ENCODE results near the gene LST1. TPM values are rescaled to one million over a fixed set of nuclear protein-coding genes. Genes with fewer than 3 reads are reported as not detected.

Gene LST1
- total RNA-seq, 1 experiment from 2014 or later: 0.66 TPM

- TF ChIP-seq ARID4B (CRISPR knock-in tag; IDR thresholded peaks at IDR 0.05; ENCODE audit: borderline replicate concordance) (no peak), SOX15 (CRISPR knock-in tag; IDR thresholded peaks at IDR 0.05) (no peak), FOXP1 (CRISPR knock-in tag; IDR thresholded peaks at IDR 0.05; ENCODE audit: borderline replicate concordance) (no peak), ZNF416 (CRISPR knock-in tag; IDR thresholded peaks at IDR 0.05) (no peak), PREB (CRISPR knock-in tag; IDR thresholded peaks at IDR 0.05; ENCODE audit: borderline replicate concordance) (no peak), ZBTB21 (CRISPR knock-in tag; IDR thresholded peaks at IDR 0.05; ENCODE audit: borderline replicate concordance) (no peak), ZNF281 (CRISPR knock-in tag; IDR thresholded peaks at IDR 0.05) (no peak), EMX1 (CRISPR knock-in tag; IDR thresholded peaks at IDR 0.05) (no peak)
Measured at GRCh38 chr6:31586599-31587281, 663 bp downstream of the LST1 start (continued).

GRCh38 chr6:31587791-31588777, 2.0 kb downstream of the LST1 start:
- H3K27me3 Mint-ChIP-seq (ENCODE audit: low read depth): no peaks in the 10 kb centered on the region
- peaks cover 3% of the 10 kb centered on the region; the same call in 1 of the 2 replicates for H3K4me1 Mint-ChIP-seq
- no peaks in the 10 kb centered on the region for H3K36me3 Mint-ChIP-seq
- ChIA-PET POLR2A (interaction anchor here (0.5 kb wide), 1 partner anchor 41 kb away, joined by 5 read pairs; the partner anchor contains the start of gene NFKBIL1), CTCF (interaction anchor here (0.7 to 15.1 kb wide), 8 partner anchors 8 to 41 kb away, joined by 3 to 293 read pairs (median 8); partner anchors contain the start of genes NCR3 and NFKBIL1)
- H3K4me3 Mint-ChIP-seq: no peak overlapping the region
- ATAC-seq (no peak), DNase-seq (ENCODE audit: low spot score) (no peak)
- no peak overlapping the region for H3K27ac Mint-ChIP-seq
- no peaks in the 10 kb centered on the region for H3K9me3 Mint-ChIP-seq
- TF ChIP-seq ZNF425 (CRISPR knock-in tag; conservative IDR thresholded peaks at IDR 0.05): no peak
- TF ChIP-seq NR2C2 (CRISPR knock-in tag; IDR thresholded peaks at IDR 0.05): no peak
- TF ChIP-seq CREB1 (CRISPR knock-in tag; IDR thresholded peaks at IDR 0.05): no peak
- no peak for TF ChIP-seq RELA (CRISPR knock-in tag; IDR thresholded peaks at IDR 0.05; ENCODE audit: borderline replicate concordance)
- no peak for TF ChIP-seq ATF2 (CRISPR knock-in tag; IDR thresholded peaks at IDR 0.05; ENCODE audit: borderline replicate concordance, low read depth)
- no peak for TF ChIP-seq PRDM15 (CRISPR knock-in tag; IDR thresholded peaks at IDR 0.05)
- no peak for TF ChIP-seq GRHL2 (CRISPR knock-in tag; IDR thresholded peaks at IDR 0.05; ENCODE audit: insufficient replicate concordance, severe bottlenecking)
- no peak for TF ChIP-seq FOXJ3 (CRISPR knock-in tag; IDR thresholded peaks at IDR 0.05; ENCODE audit: borderline replicate concordance)
- TF ChIP-seq ZNF317 (CRISPR knock-in tag; IDR thresholded peaks at IDR 0.05; ENCODE audit: borderline replicate concordance, low read depth): no peak

Data from WTC11 (cell line).